Activated CD8-positive, alpha-beta T cell treated with anti-CD3 and anti-CD28 coated beads, Interleukin-2, amount 10 ng/mL, durations not matched to agents 7 days and 5 days (primary cell): ENCODE data around the gene KRTAP10-8. TPM values are rescaled to one million over a fixed set of nuclear protein-coding genes. Genes with fewer than 3 reads are reported as not detected.
"Not testable (repeated sequence)": the region's sequence is repeated elsewhere in the genome, so short reads cannot be mapped to it uniquely, and the experiment has no call there.

Experiments used
- ATAC-seq: fragments of 150-1000 bp; cut with Tn5 transposase; one replicate; pipeline ENCODE4 v1.10.0; 2021; ENCODE audit warnings: moderate library complexity
- CTCF ChIA-PET: fragments of 350-600 bp; sonication (Branson Sonifier 250); formaldehyde crosslinking; loops from one replicate; lab custom pipeline; 2021; ENCODE audit warnings: antibody characterized with exemption; lab: Charles Lee
- POLR2A ChIA-PET: fragments of 350-600 bp; sonication (Branson Sonifier 250); formaldehyde crosslinking; loops from one replicate; lab custom pipeline; 2021; ENCODE audit warnings: antibody characterized with exemption; lab: Charles Lee
- DNase-seq: peaks from one replicate; pipeline ENCODE4 v3.0.0-alpha.2; 2020
- H3K27ac Mint-ChIP-seq: one replicate; pipeline ENCODE4 v1.8.0; 2021; ENCODE audit warnings: mild to moderate bottlenecking, mixed read lengths
- H3K27me3 Mint-ChIP-seq: one replicate; pipeline ENCODE4 v1.8.0; 2021; ENCODE audit warnings: low read depth, mixed read lengths
- H3K36me3 Mint-ChIP-seq: one replicate; pipeline ENCODE4 v1.8.0; 2021; ENCODE audit warnings: low read depth, mixed read lengths
- H3K4me1 Mint-ChIP-seq: one replicate; pipeline ENCODE4 v1.8.0; 2021; ENCODE audit warnings: low read depth, mixed read lengths
- H3K4me3 Mint-ChIP-seq: one replicate; pipeline ENCODE4 v1.8.0; 2021; ENCODE audit warnings: mild to moderate bottlenecking, mixed read lengths
- H3K9me3 Mint-ChIP-seq: one replicate; pipeline ENCODE4 v1.8.0; 2022; ENCODE audit warnings: mixed read lengths; ENCODE audit not compliant: insufficient read depth
- total RNA-seq, 2 experiments: library from RNA; stranded (reverse); gene quantifications; one replicate each; pipeline ENCODE4 v1.2.3, GENCODE V29; 2021

The KRTAP10-8 gene
- total RNA-seq, 2 experiments from 2014 or later, result not detected

DNA sequence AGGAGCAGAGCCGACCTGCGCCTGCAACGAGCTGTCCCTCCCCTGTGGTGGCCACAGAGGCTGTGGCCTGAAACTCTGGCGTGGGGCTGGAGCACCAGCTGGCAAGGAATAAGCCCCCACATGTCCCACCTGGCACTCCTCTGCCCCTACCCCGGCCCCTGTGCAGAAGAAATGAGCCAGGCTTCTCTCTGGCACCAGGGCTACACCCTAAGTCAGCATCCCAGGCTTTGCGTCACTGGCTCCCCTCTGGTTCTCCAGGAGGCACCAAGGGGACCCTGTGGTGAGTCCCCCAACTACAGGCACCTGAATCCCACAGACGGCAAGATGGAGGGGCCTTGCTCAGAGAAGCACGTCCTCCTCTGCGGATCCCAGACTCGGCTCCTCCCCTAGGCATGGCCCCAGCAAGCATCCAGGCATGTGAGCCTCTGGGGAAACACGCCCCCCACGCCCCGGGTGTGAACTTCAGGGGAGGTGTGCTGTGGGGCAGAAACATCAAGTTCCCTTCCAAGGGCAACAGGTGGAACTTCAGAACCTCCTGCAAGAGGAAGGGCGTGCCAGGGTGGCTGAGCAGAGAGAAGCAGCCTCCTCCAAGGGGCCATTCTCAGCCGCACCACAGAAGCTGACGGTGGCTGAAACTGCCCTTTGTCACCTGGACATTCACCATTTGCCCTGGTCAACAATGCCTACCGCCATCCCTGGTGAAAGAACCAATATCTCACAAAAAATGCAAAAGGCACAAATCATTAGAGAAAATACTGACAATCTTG is 8.6 kb upstream of the KRTAP10-8 start:
- POLR2A ChIA-PET, result no interaction called here
- Mint-ChIP-seq H3K36me3 (no peaks in the 10 kb centered on the region), H3K27me3 (peaks cover 11% of the 10 kb centered on the region), H3K4me3 (no peak overlapping the region), H3K9me3 (no peaks in the 10 kb centered on the region), H3K4me1 (no peaks in the 10 kb centered on the region), H3K27ac (no peak overlapping the region)
- DNase-seq (no peak), ATAC-seq (no peak)
- CTCF ChIA-PET, result no interaction called here

DNA sequence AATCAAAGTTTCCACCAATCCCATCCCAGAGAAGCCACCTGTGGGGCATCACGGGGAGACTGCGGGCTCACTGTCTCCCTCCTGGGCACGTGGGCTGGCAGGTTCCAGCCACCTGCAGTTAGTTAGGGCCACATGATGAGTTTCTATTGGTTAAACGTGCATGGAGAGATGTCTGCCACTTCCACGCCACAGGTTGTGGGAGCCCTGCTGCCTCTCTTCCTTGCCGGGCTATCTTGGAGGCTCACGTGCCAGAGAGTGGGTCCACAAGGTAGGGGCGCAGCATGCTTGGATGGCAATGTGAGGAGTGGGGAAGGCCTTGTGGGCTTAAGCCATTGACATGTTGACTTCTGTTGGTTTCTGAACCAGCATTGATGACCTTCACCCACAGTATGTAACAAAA is 8.0 kb upstream of the KRTAP10-8 start:
- H3K36me3 Mint-ChIP-seq, result no peaks in the 10 kb centered on the region
- H3K9me3 Mint-ChIP-seq, result no peaks in the 10 kb centered on the region
- CTCF ChIA-PET, result no interaction called here
- H3K27ac Mint-ChIP-seq, result no peak overlapping the region
- H3K4me3 Mint-ChIP-seq, result no peak overlapping the region
- peaks cover 11% of the 10 kb centered on the region for H3K27me3 Mint-ChIP-seq
- ATAC-seq, result no peak
- POLR2A ChIA-PET, result no interaction called here
- no peaks in the 10 kb centered on the region for H3K4me1 Mint-ChIP-seq
- DNase-seq, result no peak

DNA sequence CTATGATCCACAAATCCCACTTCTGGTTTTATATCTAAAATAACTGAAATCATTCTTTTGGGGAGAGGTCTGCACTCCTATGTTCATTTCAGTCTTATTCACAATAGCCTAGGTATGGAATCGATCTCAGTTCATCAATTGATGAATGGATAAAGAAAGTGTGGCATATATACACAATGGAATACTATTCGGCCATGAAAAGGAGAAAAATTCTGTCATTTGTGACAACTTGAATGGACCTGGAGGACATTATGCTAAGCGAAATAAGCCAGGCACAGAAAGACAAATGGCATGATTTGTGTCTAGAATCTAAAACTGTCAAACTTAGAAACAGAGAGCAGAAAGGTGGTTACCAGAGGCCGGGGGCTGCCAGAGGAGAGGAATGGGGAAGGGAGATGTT is 5.4 kb upstream of the KRTAP10-8 start:
- Mint-ChIP-seq H3K27me3 (peaks cover 11% of the 10 kb centered on the region), H3K9me3 (peaks cover 22% of the 10 kb centered on the region), H3K4me3 (no peak overlapping the region), H3K4me1 (no peaks in the 10 kb centered on the region), H3K27ac (no peak overlapping the region), H3K36me3 (peaks cover 3% of the 10 kb centered on the region)
- ATAC-seq, result no peak
- no peak for DNase-seq
- POLR2A ChIA-PET, result no interaction called here
- CTCF ChIA-PET, result no interaction called here

DNA sequence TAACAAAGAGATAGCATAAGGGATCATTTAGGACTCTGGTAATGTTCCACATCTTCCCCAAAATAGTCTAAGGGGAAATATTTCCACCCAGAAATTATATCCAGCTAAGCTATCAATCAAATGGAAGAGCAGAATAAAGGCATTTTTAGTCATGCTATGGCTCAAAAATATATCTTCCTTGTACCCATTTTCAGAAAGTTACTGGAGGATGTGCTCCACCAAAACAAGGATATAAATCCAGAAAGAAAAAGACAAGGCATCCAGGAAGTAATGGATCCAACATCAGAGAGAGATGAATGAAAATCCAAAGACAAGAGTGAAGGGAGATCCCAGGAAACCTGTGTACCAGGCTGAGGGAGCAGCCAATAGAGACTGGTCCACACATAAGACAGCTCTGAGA is 2.7 kb upstream of the KRTAP10-8 start:
- DNase-seq (no peak), ATAC-seq (no peak)
- CTCF ChIA-PET, result interaction anchor here (0.9 kb wide), 1 partner anchor 156 kb away, joined by 3 read pairs; no protein-coding TSS in a partner anchor
- no peak overlapping the region for H3K4me3 Mint-ChIP-seq
- H3K4me1 Mint-ChIP-seq, result no peaks in the 10 kb centered on the region
- H3K9me3 Mint-ChIP-seq, result peaks cover 22% of the 10 kb centered on the region
- peaks cover 11% of the 10 kb centered on the region for H3K27me3 Mint-ChIP-seq
- H3K36me3 Mint-ChIP-seq, result peaks cover 3% of the 10 kb centered on the region
- POLR2A ChIA-PET, result no interaction called here
- no peak overlapping the region for H3K27ac Mint-ChIP-seq

- CTCF ChIA-PET, result interaction anchor here (0.9 to 1.1 kb wide), 2 partner anchors 155 to 350 kb away, joined by 3 to 4 read pairs; no protein-coding TSS in a partner anchor
- H3K27me3 Mint-ChIP-seq, POLR2A ChIA-PET, H3K4me1 Mint-ChIP-seq, H3K36me3 Mint-ChIP-seq, H3K4me3 Mint-ChIP-seq, ATAC-seq, DNase-seq, H3K27ac Mint-ChIP-seq: not testable (repeated sequence)
- peaks cover 22% of the 10 kb centered on the region for H3K9me3 Mint-ChIP-seq
Measured at GRCh38 chr21:44610157-44610843, 1.6 kb upstream of the KRTAP10-8 start.

GRCh38 chr21:44611551-44611950 is 328 bp upstream of the KRTAP10-8 start:
- H3K4me1 Mint-ChIP-seq, result peaks cover 6% of the 10 kb centered on the region
- no peak for ATAC-seq
- ChIA-PET CTCF (no interaction called here), POLR2A (no interaction called here)
- no peak overlapping the region for H3K4me3 Mint-ChIP-seq
- peaks cover 4% of the 10 kb centered on the region for H3K27me3 Mint-ChIP-seq
- peaks cover 3% of the 10 kb centered on the region for H3K36me3 Mint-ChIP-seq
- no peak for DNase-seq
- no peak overlapping the region for H3K27ac Mint-ChIP-seq
- peaks cover 22% of the 10 kb centered on the region for H3K9me3 Mint-ChIP-seq

DNA sequence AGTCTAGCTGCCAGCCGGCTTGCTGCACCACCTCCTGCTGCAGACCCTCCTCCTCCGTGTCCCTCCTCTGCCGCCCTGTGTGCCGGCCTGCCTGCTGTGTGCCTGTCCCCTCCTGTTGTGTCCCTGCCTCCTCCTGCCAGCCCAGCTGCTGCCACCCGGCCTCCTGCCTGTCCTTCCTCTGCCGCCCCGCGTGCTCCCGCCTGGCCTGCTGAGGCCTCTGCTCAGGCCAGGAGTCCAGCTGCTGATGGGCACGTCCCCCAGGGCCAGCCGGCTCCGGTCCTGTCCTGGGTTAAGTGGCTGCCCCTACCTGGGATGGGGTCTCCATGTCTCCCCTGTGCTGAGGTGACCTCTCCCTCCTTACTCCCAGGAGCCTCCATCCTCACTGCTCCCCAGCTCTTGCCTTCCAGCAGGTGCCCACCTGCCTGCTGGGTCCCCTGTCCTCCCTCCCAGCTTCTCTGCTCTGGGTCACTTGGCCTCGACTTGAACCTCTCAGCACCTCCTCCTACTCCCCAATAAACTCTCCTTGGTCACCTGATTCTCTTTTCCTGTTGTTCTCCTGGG is 870 bp downstream of the KRTAP10-8 start:
- peaks cover 12% of the 10 kb centered on the region for H3K4me1 Mint-ChIP-seq
- peaks cover 3% of the 10 kb centered on the region for H3K36me3 Mint-ChIP-seq
- no peak overlapping the region for H3K27ac Mint-ChIP-seq
- ChIA-PET POLR2A (no interaction called here), CTCF (no interaction called here)
- peaks cover 1% of the 10 kb centered on the region for H3K27me3 Mint-ChIP-seq
- H3K4me3 Mint-ChIP-seq, result no peak overlapping the region
- DNase-seq (no peak), ATAC-seq (no peak)
- H3K9me3 Mint-ChIP-seq, result peaks cover 22% of the 10 kb centered on the region

GRCh38 chr21:44613386-44614155 is 1.7 kb downstream of the KRTAP10-8 start:
- Mint-ChIP-seq H3K27me3 (no peaks in the 10 kb centered on the region), H3K4me1 (peaks cover 19% of the 10 kb centered on the region), H3K36me3 (peaks cover 8% of the 10 kb centered on the region), H3K27ac (no peak overlapping the region), H3K9me3 (peaks cover 27% of the 10 kb centered on the region), H3K4me3 (no peak overlapping the region)
- no peak for ATAC-seq
- ChIA-PET CTCF (no interaction called here), POLR2A (no interaction called here)
- DNase-seq, result no peak

GRCh38 chr21:44614161-44614631 is 2.3 kb downstream of the KRTAP10-8 start:
- H3K27me3 Mint-ChIP-seq, result no peaks in the 10 kb centered on the region
- peaks cover 32% of the 10 kb centered on the region for H3K9me3 Mint-ChIP-seq
- H3K36me3 Mint-ChIP-seq, result peaks cover 15% of the 10 kb centered on the region
- peaks cover 26% of the 10 kb centered on the region for H3K4me1 Mint-ChIP-seq
- no peak overlapping the region for H3K4me3 Mint-ChIP-seq
- CTCF ChIA-PET, result no interaction called here
- H3K27ac Mint-ChIP-seq, result no peak overlapping the region
- POLR2A ChIA-PET, result no interaction called here
- DNase-seq (no peak), ATAC-seq (no peak)

DNA sequence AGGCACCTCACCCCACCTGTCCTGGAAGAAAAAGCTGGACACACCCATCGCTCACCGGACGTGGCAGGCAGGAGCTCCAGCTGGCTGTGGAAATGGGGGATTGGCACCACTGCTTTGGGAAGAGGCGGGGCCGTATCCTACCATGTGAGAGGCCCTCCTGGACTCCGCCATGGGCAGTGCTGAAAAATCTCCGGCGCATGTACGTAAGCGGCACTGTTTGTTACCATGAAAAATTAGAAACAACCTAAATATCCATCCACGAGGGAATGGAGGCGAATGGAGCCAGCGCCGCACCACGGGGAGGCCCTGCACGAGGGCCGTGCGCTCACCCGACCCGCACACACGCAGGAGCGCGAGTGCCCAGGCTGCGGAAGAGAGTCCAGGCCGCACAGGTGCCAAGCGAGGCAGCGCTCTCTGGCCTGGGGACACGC is 3.1 kb downstream of the KRTAP10-8 start:
- ATAC-seq (no peak), DNase-seq (no peak)
- Mint-ChIP-seq H3K36me3 (peaks cover 20% of the 10 kb centered on the region), H3K9me3 (peaks cover 32% of the 10 kb centered on the region), H3K27ac (no peak overlapping the region), H3K4me1 (peaks cover 33% of the 10 kb centered on the region), H3K27me3 (no peaks in the 10 kb centered on the region), H3K4me3 (no peak overlapping the region)
- ChIA-PET CTCF (no interaction called here), POLR2A (no interaction called here)

DNA sequence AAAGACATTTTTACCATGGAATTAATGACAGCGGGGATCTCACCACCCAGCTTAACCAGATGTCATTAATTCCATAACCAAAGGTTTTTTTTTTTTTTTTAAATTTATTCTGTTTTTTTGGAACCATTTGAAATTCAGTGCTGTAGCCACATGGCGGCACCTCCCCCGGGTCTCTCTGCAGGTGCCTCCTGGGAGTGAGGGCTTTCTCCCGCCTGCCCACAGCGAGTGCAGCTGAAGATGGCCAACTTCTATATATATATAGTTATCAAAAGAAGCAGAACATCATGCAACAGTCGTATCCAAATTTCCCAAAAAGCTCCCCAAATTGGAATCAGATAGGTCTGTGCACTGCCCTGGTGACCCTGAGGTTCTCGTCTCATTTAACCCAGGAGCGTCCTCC is 3.6 kb downstream of the KRTAP10-8 start:
- DNase-seq (no peak), ATAC-seq (no peak)
- Mint-ChIP-seq H3K9me3 (peaks cover 32% of the 10 kb centered on the region), H3K4me3 (no peak overlapping the region), H3K27me3 (no peaks in the 10 kb centered on the region), H3K36me3 (peaks cover 22% of the 10 kb centered on the region), H3K4me1 (peaks cover 33% of the 10 kb centered on the region), H3K27ac (no peak overlapping the region)
- ChIA-PET POLR2A (no interaction called here), CTCF (no interaction called here)
